Measurements from ENCODE around the gene CALCOCO1.
"Not testable (repeated sequence)": the region's sequence is repeated elsewhere in the genome, so short reads cannot be mapped to it uniquely, and the experiment has no call there.

CALCOCO1 gene

GRCh38 chr12:53733051-53733806, 6.0 kb upstream of the CALCOCO1 start:
- no peak for DNase-seq

DNA sequence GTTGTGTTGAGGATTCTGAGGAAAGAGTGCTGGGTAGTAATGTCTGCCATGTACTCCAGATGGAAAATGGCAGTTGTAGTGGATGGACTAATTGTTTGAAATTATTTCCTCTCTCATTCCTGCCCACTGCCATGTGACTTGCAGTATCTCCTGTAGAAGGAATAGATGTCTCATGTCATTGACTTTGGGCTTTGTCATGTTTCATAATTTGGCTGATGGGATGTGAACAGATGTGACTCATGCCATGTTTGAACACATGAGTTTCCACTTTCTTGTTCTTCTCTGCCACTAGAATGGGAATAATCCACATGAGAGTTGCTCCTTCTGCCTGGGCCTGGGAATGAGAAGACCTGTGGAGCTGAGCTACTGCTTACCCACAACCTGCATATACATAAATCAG, 2.4 kb upstream of the CALCOCO1 start:
- DNase-seq: no peak

- no peak for DNase-seq
These were observed 954 bp upstream of the CALCOCO1 start for GRCh38 chr12:53728206-53728605.

- DNase-seq: no peak
These were observed 324 bp downstream of the CALCOCO1 start for GRCh38 chr12:53726946-53727309.

- DNase-seq: no peak
These were observed 911 bp downstream of the CALCOCO1 start for GRCh38 chr12:53726341-53726740.

- DNase-seq: no peak
These were observed 1.4 kb downstream of the CALCOCO1 start for GRCh38 chr12:53725824-53726223.

DNA sequence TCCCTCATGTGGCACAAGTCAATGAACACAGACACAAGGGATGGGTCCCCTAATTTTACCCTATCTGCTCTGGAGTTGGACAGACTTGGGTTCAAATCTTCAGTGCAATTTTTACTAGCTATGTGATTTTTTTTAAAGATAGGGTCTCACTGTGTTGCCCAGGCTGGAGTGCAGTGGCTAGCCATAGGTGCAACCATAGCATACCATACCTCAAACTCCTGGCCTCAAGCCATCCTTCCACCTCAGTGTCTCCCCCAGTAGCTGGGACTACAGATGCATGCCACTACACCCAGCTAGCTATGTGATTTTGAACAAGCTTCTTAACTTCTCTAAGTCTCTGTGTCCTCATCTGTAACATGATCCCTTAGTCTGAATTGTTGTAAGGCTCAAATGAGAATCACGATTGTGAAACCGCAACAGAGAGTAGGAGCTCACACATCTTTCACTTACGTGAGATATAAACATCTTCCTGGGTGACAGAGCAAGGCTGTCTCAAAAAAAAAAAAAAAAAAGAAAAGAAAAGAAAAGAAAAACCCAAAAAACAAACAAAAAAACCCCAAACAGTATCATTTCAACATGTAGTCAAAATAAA, 4.7 kb downstream of the CALCOCO1 start:
- no peak for DNase-seq

GRCh38 chr12:53720946-53721345, 6.3 kb downstream of the CALCOCO1 start:
- no peak for DNase-seq

DNA sequence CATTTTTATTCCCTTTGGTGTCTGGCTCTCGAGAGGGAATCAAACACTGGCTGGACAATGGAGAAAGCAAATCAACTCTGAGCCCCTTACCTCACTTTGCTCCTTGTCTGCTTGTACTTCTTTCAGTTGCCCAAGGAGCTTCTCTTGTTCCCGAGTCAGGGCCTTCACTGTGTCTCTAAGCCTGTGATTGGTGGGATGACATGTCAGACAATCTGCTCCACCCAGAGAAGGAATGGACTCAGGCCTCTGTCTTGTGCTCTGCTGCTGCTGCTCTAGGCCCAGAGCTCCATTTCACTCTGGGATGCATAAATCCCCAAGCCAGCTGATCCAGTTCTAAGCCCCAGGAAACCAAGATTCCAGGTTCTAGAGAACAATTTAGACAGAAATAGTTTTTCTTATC, 7.6 kb downstream of the CALCOCO1 start:
- no peak for DNase-seq

DNA sequence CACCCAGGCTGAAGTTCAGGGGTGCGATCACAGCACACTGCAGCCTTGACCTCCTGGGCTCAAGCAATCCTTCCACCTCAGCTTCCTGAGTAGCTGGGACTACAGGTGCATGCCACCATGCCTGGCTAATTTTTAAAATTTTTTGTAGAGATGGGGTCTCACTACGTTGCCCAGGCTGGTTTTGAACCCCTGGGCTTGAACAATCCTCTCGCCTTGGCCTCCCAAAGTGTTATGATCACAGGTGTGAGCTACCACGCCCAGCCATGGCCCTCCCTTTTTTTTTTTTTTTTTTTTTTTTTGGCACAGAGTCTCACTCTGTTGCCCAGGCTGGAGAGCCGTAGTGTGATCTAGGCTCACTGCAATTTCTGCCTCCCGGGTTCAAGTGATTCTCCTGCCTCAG, 8.7 kb downstream of the CALCOCO1 start:
- DNase-seq: not testable (repeated sequence)

DNA sequence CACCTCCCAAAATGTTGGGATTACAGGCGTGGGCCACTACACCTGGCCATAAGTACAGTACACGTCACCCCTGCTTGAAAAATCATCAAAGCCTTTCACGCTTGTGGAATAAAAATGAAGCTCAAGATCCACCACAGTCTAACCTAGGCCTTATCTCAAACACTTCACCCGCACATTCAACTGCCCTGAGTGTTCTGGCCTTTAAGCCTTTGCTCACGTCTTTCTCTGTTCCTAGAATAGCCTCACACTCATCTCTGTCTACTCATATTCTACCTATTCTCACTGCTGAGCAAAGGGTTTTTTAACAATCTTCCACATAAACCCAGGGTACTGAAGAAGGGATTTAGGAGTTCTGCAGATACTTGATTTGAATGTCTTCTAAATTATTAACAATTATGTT, 9.9 kb downstream of the CALCOCO1 start:
- no peak for DNase-seq

DNA sequence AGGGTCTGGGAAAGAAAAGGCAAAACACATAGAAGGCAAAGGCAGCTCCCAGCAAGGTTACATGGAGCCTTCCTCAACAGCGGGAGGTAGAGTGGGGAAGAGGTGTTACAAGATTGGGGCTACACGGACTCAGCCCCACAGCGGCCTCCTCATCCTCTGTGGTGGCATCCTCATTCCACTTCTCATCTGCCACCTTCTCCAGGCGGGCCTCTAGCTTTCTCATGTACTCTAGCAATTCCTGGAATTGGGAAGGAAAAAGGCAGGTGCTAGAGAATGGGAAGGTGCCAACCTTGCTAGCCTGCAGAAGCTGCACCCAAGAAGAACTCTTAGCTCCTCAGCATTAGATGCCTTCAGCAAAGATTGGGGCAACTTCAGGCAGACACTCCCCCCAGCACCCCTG, 13.2 kb downstream of the CALCOCO1 start:
- no peak for DNase-seq

DNA sequence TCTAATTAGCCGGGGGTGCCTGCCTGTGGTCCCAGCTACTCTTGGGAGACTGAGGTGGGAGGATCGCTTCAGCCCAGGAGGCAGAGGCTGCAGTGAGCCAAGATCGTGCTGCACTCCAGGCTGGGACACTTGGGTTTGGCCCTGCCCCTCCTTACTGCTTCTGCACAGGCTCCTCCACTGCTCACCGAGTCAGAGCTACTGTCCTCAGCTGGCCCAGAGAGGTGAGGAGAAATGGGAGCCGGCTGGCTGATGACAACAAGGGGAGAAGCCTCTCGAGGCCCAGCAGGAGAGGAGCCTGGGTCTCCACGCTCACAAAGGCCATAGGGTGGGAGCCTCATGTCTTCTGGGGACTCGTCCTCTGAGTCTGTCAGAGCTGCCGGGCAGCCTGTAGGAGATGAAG, 13.7 kb downstream of the CALCOCO1 start:
- no peak for DNase-seq

- DNase-seq: no peak
These were observed 15.1 kb downstream of the CALCOCO1 start for GRCh38 chr12:53712059-53712643.

- DNase-seq: no peak
These were observed 17.2 kb downstream of the CALCOCO1 start for GRCh38 chr12:53710091-53710490.

DNA sequence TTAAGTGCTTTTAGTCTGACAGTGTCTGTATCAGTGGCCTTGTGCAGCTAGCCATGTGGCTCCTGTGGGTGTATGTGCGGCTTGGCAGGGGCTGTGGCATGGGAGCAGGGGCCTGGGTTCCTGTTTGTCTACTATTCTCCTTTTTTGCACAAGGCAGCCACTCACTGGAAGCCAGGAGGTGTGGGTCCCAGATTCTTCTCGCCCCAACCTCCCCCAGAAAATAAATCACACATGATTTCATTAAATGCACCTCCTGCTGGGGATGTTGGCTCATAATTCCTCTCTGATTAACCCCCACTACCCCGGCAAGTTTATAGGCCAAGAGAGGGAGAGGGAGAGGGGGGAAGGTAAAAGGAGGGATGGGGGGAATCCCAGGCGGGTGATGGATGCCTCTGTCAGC, 17.6 kb downstream of the CALCOCO1 start:
- DNase-seq: no peak

- no peak for DNase-seq
These were observed 21.2 kb downstream of the CALCOCO1 start for GRCh38 chr12:53706080-53706479.

- no peak for DNase-seq
These were observed 23.5 kb downstream of the CALCOCO1 start for GRCh38 chr12:53703756-53704155.

DNA sequence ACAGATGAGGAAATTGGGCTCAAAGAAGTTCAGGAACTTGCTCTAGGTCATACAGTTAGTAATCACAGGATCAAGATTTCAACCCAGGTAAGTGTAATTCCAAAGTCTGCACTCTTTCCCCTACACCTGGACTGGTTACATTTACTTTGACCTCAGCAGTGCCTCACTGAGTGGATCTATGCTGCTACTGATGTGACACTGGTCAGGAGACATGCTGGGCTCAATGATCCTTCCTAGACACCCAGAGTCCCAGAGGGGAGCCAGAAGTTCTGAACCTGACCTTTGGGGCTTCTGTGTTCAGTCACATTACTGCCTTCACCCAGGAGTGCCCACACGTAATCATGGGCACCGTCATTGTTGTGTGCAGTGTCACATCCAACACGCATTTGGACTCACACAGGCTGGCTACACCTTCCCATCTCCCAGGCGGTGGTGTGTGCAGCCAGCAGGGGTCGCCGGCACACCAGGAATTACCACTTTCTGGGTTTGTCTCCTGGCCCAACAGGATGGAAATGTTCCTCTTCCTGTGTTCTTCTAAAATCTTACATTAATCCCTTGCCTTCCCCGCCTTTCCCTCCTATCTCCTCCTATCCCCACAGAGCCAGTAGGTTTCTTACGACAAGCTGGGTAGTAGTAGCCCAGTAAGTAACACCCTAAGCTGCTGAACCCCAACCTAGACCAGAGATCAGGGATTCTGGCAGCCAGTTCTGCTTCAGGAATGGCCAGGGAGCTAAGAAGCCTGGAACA, 25.6 kb downstream of the CALCOCO1 start:
- DNase-seq: no peak

GRCh38 chr12:53700567-53700966, 26.7 kb downstream of the CALCOCO1 start:
- no peak for DNase-seq

DNA sequence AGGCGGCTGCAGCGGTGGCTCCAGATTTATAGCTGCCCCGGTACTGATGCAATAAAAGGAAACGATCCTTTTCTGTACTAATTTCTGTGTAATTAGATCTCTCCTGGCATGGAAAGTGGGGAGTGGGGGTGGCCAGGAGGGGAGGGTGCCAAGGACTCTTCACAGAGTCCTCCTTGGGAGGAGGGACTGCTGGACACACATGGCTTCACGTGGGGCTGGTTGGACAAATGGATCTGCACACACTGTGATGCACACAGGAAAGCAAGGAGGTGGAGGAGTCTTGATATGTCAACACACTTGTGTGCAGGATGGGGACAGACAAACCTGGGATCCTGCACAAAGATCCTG, 27.6 kb downstream of the CALCOCO1 start:
- no peak for DNase-seq

DNA sequence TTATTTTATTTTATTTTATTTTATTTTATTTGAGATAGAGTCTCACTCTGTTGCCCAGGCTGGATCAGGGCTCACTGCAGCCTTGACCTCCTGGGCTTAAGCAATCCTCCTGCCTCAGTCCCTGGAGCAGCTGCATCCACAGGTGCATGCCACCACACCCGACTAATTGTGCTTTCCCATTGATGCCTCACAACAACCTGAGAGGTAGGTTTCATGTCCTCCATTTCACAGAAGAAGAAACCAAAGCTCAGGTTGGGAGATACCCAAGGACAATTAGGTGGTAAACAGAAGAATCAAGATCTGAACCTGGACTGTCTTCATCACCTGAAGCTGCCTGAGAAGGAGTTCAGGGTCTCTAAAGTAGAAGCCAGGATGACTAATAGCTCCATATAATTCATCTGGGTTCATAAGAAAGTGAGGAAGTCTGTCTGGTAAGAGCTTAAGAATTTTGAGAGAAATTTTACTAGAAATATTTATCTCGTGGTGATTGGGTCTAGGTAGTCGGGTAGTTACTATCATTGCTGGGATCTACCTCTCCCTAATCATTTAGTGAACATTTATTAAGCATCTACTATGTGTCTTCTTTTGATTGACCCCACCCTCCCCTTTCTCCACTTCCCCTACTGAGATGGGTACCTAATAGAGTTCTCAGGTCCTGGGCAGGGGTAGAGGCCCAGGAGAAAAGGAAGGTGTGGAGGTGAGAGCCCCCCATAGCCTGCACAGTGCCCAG, 28.1 kb downstream of the CALCOCO1 start:
- DNase-seq: no peak

- DNase-seq: no peak
These were observed 30.5 kb downstream of the CALCOCO1 start for GRCh38 chr12:53696655-53697331.
